ENCODE results near the gene PI4KB. TPM values are rescaled to one million over a fixed set of nuclear protein-coding genes. Genes with fewer than 3 reads are reported as not detected.
A peak's percentile ranks its signal among the peaks of the same experiment; 100 is the strongest.

The PI4KB gene
- total RNA-seq, 2 experiments from 2014 or later = 38.0 to 50.6 TPM

DNA sequence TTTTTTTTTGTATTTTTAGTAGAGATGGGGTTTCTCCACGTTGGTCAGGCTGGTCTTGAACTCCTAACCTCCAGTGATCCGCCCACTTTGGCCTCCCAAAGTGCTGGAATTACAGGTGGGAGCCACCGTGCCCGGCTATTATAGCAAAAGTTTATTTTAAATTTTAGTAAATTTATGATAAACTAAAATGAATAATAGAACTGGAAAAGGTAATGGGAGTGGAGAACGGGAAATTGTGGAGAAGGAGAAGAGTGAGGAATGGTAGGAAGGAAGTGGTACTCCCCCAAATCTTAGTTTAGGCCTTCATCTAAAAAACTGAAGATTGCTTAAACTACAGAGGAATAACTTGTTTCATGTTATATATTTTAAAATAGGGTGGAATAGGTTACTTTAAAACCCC lies 7.6 kb upstream of the PI4KB start:
- Histone ChIP-seq H3K79me2 (ENCODE audit: insufficient read depth, low read depth, low read length) (no peaks in the 10 kb centered on the region), H4K20me1 (ENCODE audit: insufficient read depth, low read length) (no peaks in the 10 kb centered on the region), H3K9me2 (ENCODE audit: insufficient read depth, low read length) (no peaks in the 10 kb centered on the region), H3K27ac (ENCODE audit: low read depth, low read length, poor library complexity, severe bottlenecking) (no peak overlapping the region), H3K4me1 (ENCODE audit: insufficient read depth, low read length, poor library complexity, severe bottlenecking) (no peaks in the 10 kb centered on the region), H3K9me3 (ENCODE audit: low read length) (no peaks in the 10 kb centered on the region), H3K36me3 (ENCODE audit: insufficient read depth, low read length) (no peaks in the 10 kb centered on the region), H2AFZ (ENCODE audit: low read length) (no peak overlapping the region), H3K4me2 (ENCODE audit: low read length) (no peak overlapping the region), H3K4me3 (ENCODE audit: low read depth, low read length, poor library complexity, severe bottlenecking) (no peak overlapping the region)
- BruUV-seq (replicated peaks) = no TSS peak
- TF ChIP-seq, protein P1, sequence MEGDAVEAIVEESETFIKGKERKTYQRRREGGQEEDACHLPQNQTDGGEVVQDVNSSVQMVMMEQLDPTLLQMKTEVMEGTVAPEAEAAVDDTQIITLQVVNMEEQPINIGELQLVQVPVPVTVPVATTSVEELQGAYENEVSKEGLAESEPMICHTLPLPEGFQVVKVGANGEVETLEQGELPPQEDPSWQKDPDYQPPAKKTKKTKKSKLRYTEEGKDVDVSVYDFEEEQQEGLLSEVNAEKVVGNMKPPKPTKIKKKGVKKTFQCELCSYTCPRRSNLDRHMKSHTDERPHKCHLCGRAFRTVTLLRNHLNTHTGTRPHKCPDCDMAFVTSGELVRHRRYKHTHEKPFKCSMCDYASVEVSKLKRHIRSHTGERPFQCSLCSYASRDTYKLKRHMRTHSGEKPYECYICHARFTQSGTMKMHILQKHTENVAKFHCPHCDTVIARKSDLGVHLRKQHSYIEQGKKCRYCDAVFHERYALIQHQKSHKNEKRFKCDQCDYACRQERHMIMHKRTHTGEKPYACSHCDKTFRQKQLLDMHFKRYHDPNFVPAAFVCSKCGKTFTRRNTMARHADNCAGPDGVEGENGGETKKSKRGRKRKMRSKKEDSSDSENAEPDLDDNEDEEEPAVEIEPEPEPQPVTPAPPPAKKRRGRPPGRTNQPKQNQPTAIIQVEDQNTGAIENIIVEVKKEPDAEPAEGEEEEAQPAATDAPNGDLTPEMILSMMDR (conservative IDR thresholded peaks at IDR 0.05; ENCODE audit: low read length) = no peak
- no peak for TF ChIP-seq EZH2phosphoT487 (IDR thresholded peaks at IDR 0.05; ENCODE audit: borderline replicate concordance, low read depth, low read length)
- ChIA-PET POLR2A (no interaction called here), CTCF (ENCODE audit: unreplicated experiment) (no interaction called here)
- no peak for DNase-seq (ENCODE audit: low spot score)
- intact Hi-C loops (cut with micrococcal nuclease; ENCODE audit: unreplicated experiment) = no loop called here

DNA sequence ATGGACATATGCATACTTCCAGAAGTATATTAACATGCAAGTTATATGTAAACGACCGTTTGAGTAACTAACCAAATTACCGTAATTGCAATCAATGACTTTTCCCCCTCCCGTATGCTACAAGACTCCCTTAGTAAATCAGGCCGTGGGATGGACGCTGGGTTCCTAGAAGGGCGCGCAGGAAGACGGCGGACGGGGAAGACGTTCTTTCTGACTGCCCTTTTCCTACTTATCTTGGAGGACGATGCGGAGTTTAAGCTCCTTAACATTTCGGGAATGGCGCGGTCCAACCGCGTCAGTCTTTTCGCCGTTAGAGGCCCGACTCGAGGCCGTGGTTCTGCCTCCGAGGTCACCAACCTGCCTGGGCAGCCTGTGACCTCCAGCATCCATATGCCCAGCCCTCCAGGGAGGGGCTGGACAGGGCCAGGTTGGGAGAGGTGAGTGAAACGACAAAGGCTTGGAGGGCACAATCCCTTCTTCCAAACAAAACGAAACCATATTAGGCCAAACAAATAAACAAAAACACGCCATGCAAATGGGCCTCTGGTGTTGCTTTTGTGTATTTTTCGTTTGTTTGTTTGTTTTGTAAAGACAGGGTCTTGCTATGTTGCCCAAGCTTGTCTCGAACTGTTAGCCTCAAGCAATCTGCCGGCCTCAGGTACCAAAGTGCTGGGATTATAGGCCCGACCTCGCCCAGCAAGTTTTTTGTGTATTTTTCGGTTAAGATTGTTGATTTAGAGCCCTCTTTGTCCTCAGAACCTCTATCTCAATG lies 873 bp upstream of the PI4KB start:
- H4K20me1 ChIP-seq (ENCODE audit: insufficient read depth, low read length) = no peaks in the 10 kb centered on the region
- no peaks in the 10 kb centered on the region for H3K9me3 ChIP-seq (ENCODE audit: low read length)
- POLR2A ChIA-PET = interaction anchor here (0.6 to 2.8 kb wide), 8 partner anchors 11 to 362 kb away, joined by 3 to 11 read pairs (median 3); partner anchors contain the start of gene ZNF687
- no peaks in the 10 kb centered on the region for H3K9me2 ChIP-seq (ENCODE audit: insufficient read depth, low read length)
- peak overlapping the region; percentile 67 for H3K27ac ChIP-seq (ENCODE audit: low read depth, low read length, poor library complexity, severe bottlenecking)
- no peak for TF ChIP-seq EZH2phosphoT487 (IDR thresholded peaks at IDR 0.05; ENCODE audit: borderline replicate concordance, low read depth, low read length)
- TF ChIP-seq, protein P1 (conservative IDR thresholded peaks at IDR 0.05; ENCODE audit: low read length) = no peak
- BruUV-seq (replicated peaks) = no TSS peak
- peak overlapping the region; percentile 90 for H3K4me2 ChIP-seq (ENCODE audit: low read length)
- peaks cover 17% of the 10 kb centered on the region for H3K79me2 ChIP-seq (ENCODE audit: insufficient read depth, low read depth, low read length)
- DNase-seq (ENCODE audit: low spot score) = peak; percentile 22
- H3K4me3 ChIP-seq (ENCODE audit: low read depth, low read length, poor library complexity, severe bottlenecking) = peak overlapping the region; percentile 74
- CTCF ChIA-PET (ENCODE audit: unreplicated experiment) = interaction anchor here (1.0 to 1.6 kb wide), 3 partner anchors 13 to 19 kb away, joined by 3 to 7 read pairs (median 4); partner anchors contain the start of gene RFX5
- peaks cover 23% of the 10 kb centered on the region for H3K4me1 ChIP-seq (ENCODE audit: insufficient read depth, low read length, poor library complexity, severe bottlenecking)
- intact Hi-C loops (cut with micrococcal nuclease; ENCODE audit: unreplicated experiment) = loop anchor here (5.0 kb wide), 1 partner anchor 46 kb away; the partner anchor contains the start of gene ZNF687
- H2AFZ ChIP-seq (ENCODE audit: low read length) = peak overlapping the region; percentile 85
- H3K36me3 ChIP-seq (ENCODE audit: insufficient read depth, low read length) = peaks cover 23% of the 10 kb centered on the region
